ENCODE data around the gene GP2. TPM values are rescaled to one million over a fixed set of nuclear protein-coding genes. Genes with fewer than 3 reads are reported as not detected.

Gene GP2
- total RNA-seq, 1 experiment from 2014 or later: not detected

DNA sequence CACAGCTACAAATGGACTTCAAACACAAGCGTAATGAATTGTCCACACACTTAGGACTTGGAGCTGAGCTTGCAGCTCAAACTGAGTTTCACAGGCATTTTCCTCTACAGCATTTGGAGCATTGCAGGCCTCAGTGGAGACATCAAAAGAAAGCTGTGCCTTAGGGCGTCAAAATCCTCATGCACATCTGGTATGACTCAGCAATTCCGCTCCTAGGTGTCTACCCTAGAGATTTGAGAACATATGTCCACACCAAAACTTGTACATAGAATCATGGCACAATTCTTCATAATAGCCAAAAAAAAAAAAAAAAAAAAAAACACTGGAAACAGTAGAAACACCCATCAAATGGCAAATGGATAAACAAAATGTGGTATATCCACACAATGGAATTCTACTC, 47.1 kb downstream of the GP2 start:
- Histone ChIP-seq H3K4me1 (no peaks in the 10 kb centered on the region), H3K4me3 (ENCODE audit: low read depth, low read length) (no peak overlapping the region), H3K27me3 (replicated peaks; ENCODE audit: control insufficient read depth, insufficient read depth, low read length) (no peaks in the 10 kb centered on the region), H3K9me3 (no peaks in the 10 kb centered on the region), H3K36me3 (ENCODE audit: control insufficient read depth, insufficient read depth, low read length) (no peaks in the 10 kb centered on the region)
- H3K4me3 Mint-ChIP-seq (ENCODE audit: unreplicated experiment): no peak overlapping the region
- no peak overlapping the region for H3K27ac Mint-ChIP-seq (ENCODE audit: unreplicated experiment)
- TF ChIP-seq, protein P1, sequence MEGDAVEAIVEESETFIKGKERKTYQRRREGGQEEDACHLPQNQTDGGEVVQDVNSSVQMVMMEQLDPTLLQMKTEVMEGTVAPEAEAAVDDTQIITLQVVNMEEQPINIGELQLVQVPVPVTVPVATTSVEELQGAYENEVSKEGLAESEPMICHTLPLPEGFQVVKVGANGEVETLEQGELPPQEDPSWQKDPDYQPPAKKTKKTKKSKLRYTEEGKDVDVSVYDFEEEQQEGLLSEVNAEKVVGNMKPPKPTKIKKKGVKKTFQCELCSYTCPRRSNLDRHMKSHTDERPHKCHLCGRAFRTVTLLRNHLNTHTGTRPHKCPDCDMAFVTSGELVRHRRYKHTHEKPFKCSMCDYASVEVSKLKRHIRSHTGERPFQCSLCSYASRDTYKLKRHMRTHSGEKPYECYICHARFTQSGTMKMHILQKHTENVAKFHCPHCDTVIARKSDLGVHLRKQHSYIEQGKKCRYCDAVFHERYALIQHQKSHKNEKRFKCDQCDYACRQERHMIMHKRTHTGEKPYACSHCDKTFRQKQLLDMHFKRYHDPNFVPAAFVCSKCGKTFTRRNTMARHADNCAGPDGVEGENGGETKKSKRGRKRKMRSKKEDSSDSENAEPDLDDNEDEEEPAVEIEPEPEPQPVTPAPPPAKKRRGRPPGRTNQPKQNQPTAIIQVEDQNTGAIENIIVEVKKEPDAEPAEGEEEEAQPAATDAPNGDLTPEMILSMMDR (IDR thresholded peaks at IDR 0.05; ENCODE audit: insufficient read depth in 1 of 2, low read depth in 1 of 2, low read length in 1 of 2, severe bottlenecking in 1 of 2, unreplicated experiment in 1 of 2): no peak
- no peaks in the 10 kb centered on the region for H3K4me1 Mint-ChIP-seq (ENCODE audit: low read depth, unreplicated experiment)
- POLR2A ChIA-PET: no interaction called here
- CTCF ChIA-PET: interaction anchor here (0.6 kb wide), 1 partner anchor 22 kb away, joined by 3 read pairs; no protein-coding TSS in a partner anchor
- H3K27me3 Mint-ChIP-seq (ENCODE audit: insufficient read depth, unreplicated experiment): peaks cover 16% of the 10 kb centered on the region
- peaks cover 14% of the 10 kb centered on the region for H3K9me3 Mint-ChIP-seq (ENCODE audit: unreplicated experiment)
- no peaks in the 10 kb centered on the region for H3K36me3 Mint-ChIP-seq (ENCODE audit: insufficient read depth, unreplicated experiment)
- intact Hi-C loops (cut with micrococcal nuclease; ENCODE audit: unreplicated experiment): no loop called here
- no peak for DNase-seq
- BruUV-seq (replicated peaks): no TSS peak

DNA sequence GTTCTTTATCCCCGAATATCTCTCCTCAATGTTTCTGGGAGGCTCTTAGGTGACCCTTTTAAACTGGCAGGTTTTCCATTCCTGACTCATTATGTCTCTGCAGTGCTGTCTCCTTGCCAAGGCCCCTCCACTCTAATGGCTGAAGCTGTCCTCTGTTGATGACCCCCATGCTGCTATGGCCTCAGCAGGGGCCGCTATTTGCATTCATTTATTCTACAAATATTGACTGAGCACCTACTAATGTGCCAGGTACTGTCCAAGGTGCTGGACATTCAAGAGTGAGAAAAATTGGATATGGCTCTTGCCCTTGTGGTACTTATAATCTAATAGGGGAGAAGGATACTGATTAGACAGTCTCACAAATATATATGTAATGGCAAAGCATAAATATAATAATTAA, 55.4 kb downstream of the GP2 start:
- DNase-seq: no peak
- BruUV-seq (replicated peaks): no TSS peak
- TF ChIP-seq, protein P1 (IDR thresholded peaks at IDR 0.05; ENCODE audit: insufficient read depth in 1 of 2, low read depth in 1 of 2, low read length in 1 of 2, severe bottlenecking in 1 of 2, unreplicated experiment in 1 of 2): no peak
- Histone ChIP-seq H3K4me1 (no peaks in the 10 kb centered on the region), H3K27me3 (replicated peaks; ENCODE audit: control insufficient read depth, insufficient read depth, low read length) (no peaks in the 10 kb centered on the region; the same call in 1 of the 2 replicates), H3K9me3 (no peaks in the 10 kb centered on the region), H3K36me3 (ENCODE audit: control insufficient read depth, insufficient read depth, low read length) (no peaks in the 10 kb centered on the region), H3K4me3 (ENCODE audit: low read depth, low read length) (no peak overlapping the region)
- H3K4me3 Mint-ChIP-seq (ENCODE audit: unreplicated experiment): no peak overlapping the region
- H3K4me1 Mint-ChIP-seq (ENCODE audit: low read depth, unreplicated experiment): no peaks in the 10 kb centered on the region
- H3K27me3 Mint-ChIP-seq (ENCODE audit: insufficient read depth, unreplicated experiment): peaks cover 22% of the 10 kb centered on the region
- intact Hi-C loops (cut with micrococcal nuclease; ENCODE audit: unreplicated experiment): no loop called here
- ChIA-PET POLR2A (no interaction called here), CTCF (no interaction called here)
- no peak overlapping the region for H3K27ac Mint-ChIP-seq (ENCODE audit: unreplicated experiment)
- no peaks in the 10 kb centered on the region for H3K36me3 Mint-ChIP-seq (ENCODE audit: insufficient read depth, unreplicated experiment)
- H3K9me3 Mint-ChIP-seq (ENCODE audit: unreplicated experiment): no peaks in the 10 kb centered on the region

DNA sequence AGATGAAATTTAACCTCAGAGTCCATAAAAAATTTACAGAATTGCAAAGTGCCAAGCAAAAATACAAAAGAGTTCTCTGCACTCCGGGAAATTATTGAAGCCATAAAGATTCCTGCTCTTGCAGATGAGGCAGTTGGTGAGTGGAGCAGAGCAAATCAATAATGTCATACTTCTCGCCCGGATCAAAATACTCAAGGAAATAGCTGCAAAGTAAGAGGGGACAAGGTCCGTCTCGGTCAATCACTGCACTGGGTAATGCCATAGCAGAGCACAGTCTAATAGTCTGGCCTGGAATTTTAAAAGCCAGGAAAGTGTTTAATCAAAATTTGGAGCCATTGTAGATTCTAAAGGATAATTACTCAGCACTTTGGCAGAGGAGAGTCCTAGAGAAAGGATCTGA, 58.9 kb downstream of the GP2 start:
- Mint-ChIP-seq H3K9me3 (ENCODE audit: unreplicated experiment) (no peaks in the 10 kb centered on the region), H3K27ac (ENCODE audit: unreplicated experiment) (no peak overlapping the region), H3K27me3 (ENCODE audit: insufficient read depth, unreplicated experiment) (peaks cover 19% of the 10 kb centered on the region), H3K36me3 (ENCODE audit: insufficient read depth, unreplicated experiment) (no peaks in the 10 kb centered on the region), H3K4me3 (ENCODE audit: unreplicated experiment) (no peak overlapping the region), H3K4me1 (ENCODE audit: low read depth, unreplicated experiment) (no peaks in the 10 kb centered on the region)
- TF ChIP-seq, protein P1 (IDR thresholded peaks at IDR 0.05; ENCODE audit: insufficient read depth in 1 of 2, low read depth in 1 of 2, low read length in 1 of 2, severe bottlenecking in 1 of 2, unreplicated experiment in 1 of 2): no peak
- DNase-seq: no peak
- Histone ChIP-seq H3K4me1 (no peaks in the 10 kb centered on the region), H3K4me3 (ENCODE audit: low read depth, low read length) (no peak overlapping the region), H3K27me3 (replicated peaks; ENCODE audit: control insufficient read depth, insufficient read depth, low read length) (no peaks in the 10 kb centered on the region; the same call in 1 of the 2 replicates), H3K36me3 (ENCODE audit: control insufficient read depth, insufficient read depth, low read length) (no peaks in the 10 kb centered on the region), H3K9me3 (no peaks in the 10 kb centered on the region)
- intact Hi-C loops (cut with micrococcal nuclease; ENCODE audit: unreplicated experiment): no loop called here
- ChIA-PET CTCF (no interaction called here), POLR2A (no interaction called here)
- no TSS peak for BruUV-seq (replicated peaks)
